DMS53 treated with DMSO at 0.1 percent for 48 hours (cell line): ENCODE data around the gene GDF3.
"Not testable (repeated sequence)": the region's sequence is repeated elsewhere in the genome, so short reads cannot be mapped to it uniquely, and the experiment has no call there.

Experiments used
- DNase-seq: peaks from one replicate; lab custom pipeline; 2025; ENCODE audit not compliant: unreplicated experiment; lab: John Stamatoyannopoulos, UW

Gene GDF3

GRCh38 chr12:7668171-7668570 is 27.4 kb downstream of the GDF3 start:
- no peak for DNase-seq

- DNase-seq = no peak
Measured at GRCh38 chr12:7667125-7667524, 28.4 kb downstream of the GDF3 start.

- DNase-seq = no peak
Measured at GRCh38 chr12:7666595-7666994, 29.0 kb downstream of the GDF3 start.

- DNase-seq = no peak
Measured at GRCh38 chr12:7661741-7662140, 33.8 kb downstream of the GDF3 start.

- DNase-seq = no peak
Measured at GRCh38 chr12:7656121-7656520, 39.5 kb downstream of the GDF3 start.

- DNase-seq = no peak
Measured at GRCh38 chr12:7650091-7650490, 45.5 kb downstream of the GDF3 start.

- no peak for DNase-seq
Measured at GRCh38 chr12:7647071-7647470, 48.5 kb downstream of the GDF3 start.

GRCh38 chr12:7646178-7646475 is 49.4 kb downstream of the GDF3 start:
- no peak for DNase-seq

- DNase-seq = peak; percentile 44
Measured at GRCh38 chr12:7645395-7646177, 50.0 kb downstream of the GDF3 start.

- no peak for DNase-seq
Measured at GRCh38 chr12:7642876-7643309, 52.7 kb downstream of the GDF3 start.

GRCh38 chr12:7642287-7642686 is 53.3 kb downstream of the GDF3 start:
- DNase-seq = no peak

- not testable (repeated sequence) for DNase-seq
Measured at GRCh38 chr12:7640123-7640995, 55.2 kb downstream of the GDF3 start.
